ENCODE data around the gene EOMES.

Gene EOMES

GRCh38 chr3:27680517-27681246, 41.4 kb downstream of the EOMES start:
- no peak for DNase-seq (ENCODE audit: low spot score)

- no peak for DNase-seq (ENCODE audit: low spot score)
Observed at GRCh38 chr3:27679691-27680090, 42.4 kb downstream of the EOMES start.

DNA sequence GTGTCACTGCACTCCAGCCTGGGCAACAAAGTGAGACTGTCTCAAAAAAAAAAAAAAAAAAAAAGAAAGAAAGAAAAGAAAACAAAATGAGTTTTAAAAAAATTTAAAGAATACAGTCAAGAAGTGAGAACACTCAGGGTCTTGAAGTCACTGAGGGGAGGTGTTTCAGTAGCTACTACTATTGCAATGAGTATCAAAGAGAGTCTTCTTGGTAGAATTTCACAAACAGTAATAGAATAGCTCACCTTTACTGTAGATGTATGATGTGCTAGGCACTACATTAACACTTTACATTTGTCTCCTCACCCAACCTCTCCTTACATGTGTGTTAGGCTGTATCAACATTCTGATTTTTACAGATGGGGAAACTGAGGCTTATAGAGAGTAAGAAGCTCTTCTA, 43.9 kb downstream of the EOMES start:
- DNase-seq (ENCODE audit: low spot score), result no peak

DNA sequence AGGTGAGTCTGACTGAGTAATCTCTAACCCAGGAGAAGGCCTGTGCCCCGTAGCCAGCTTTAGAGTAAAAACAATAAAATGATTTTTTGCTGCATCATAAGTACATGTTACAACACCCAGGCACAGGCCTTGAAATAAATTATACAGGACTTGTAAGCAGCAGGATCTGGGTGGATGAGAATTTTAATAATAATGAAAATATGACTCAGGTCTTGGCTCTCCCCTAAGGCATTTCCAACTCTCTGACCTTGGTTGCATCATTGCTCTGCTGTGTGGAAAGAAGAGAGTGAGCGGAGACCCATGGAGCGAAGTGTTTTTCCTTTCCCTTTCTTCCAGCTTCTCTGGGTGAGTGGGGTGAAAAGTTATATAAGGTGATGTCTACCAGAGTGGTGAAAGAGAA, 44.6 kb downstream of the EOMES start:
- peak; percentile 76 for DNase-seq (ENCODE audit: low spot score)

- peak; percentile 49 for DNase-seq (ENCODE audit: low spot score)
Observed at GRCh38 chr3:27675287-27675686, 46.8 kb downstream of the EOMES start.

GRCh38 chr3:27673701-27674100, 48.4 kb downstream of the EOMES start:
- DNase-seq (ENCODE audit: low spot score), result no peak

DNA sequence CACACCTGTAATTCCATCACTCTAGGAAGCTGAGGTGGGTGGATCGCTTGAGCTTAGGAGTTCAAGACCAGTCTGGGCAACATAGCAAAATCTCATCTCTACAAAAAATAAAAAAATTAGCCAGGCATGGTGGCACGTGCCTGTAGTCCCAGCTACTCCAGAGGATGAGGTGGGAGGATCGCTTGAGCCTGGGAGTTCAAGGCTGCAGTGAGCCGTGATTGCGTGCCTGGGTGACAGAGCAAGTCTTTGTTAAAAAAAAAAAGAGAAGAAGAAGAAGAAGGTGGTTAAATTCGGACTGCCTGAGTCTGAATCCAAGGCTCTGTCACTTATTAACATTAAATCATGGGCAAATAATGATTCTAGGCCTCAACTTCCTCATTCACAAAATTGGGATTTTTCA, 51.0 kb downstream of the EOMES start:
- peak; percentile 87 for DNase-seq (ENCODE audit: low spot score)

GRCh38 chr3:27670619-27671018, 51.5 kb downstream of the EOMES start:
- peak; percentile 54 for DNase-seq (ENCODE audit: low spot score)

- DNase-seq (ENCODE audit: low spot score), result peak; percentile 50
Observed at GRCh38 chr3:27669591-27669990, 52.5 kb downstream of the EOMES start.

DNA sequence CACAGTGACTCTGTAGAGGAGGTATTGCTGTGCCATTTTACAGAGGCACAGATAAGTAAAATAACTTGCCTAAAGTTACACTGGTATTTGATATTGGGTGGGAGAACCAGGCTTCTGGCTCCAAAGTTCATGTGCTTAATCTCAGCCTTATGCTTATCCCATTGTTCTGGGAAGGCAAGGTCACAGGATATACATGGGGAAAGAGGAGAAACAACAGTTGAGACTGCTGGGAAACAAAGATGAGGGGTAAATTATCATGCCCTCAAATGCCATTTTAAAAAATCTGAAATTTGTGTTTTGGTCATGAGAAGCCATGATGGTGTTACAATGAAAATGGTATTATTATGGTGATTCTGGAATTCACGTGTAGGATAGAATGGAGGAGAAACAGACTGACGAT, 54.4 kb downstream of the EOMES start:
- DNase-seq (ENCODE audit: low spot score), result no peak

DNA sequence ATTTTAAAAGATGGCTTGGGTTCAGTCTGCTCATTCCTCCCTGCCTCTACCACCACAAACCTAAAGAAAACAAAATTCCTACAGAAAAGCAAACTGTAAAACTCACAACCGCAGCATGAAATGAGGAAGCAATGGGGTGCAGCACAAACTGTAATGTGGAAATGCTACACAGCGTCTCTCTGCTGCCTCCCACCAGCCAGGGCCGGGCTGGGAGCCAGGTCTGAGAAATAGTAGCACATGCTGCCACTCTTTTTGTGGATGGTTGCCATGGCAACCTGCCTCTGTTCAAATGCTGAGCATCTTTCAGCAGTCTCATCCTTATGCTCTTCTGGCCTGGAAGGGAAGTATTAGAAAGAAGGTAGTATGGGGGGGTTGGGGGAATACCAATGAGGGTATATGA, 55.4 kb downstream of the EOMES start:
- peak; percentile 48 for DNase-seq (ENCODE audit: low spot score)

- no peak for DNase-seq (ENCODE audit: low spot score)
Observed at GRCh38 chr3:27666272-27666671, 55.9 kb downstream of the EOMES start.
